Left lobe of liver (tissue), 2 donors: ENCODE data around the gene ILDR2. TPM values are rescaled to one million over a fixed set of nuclear protein-coding genes. Genes with fewer than 3 reads are reported as not detected.

Experiments used
- ATAC-seq: fragments of 200-7000 bp; cut with Tn5 transposase; one replicate; pipeline ENCODE4 v1.9.1; 2020; ENCODE audit warnings: mild to moderate bottlenecking, moderate library complexity
- DNase-seq: peaks from one replicate; pipeline ENCODE4 v3.0.0-alpha.2; 2020; ENCODE audit warnings: low spot score
- total RNA-seq: library from RNA; stranded (reverse); gene quantifications from one replicate; pipeline ENCODE4 v1.2.1, GENCODE V29; 2021
- donor health status: DM: no; HTN: no; CAD: no; lungs with moderate emphysema.
- donor health status: DM: no; HTN: yes; CAD: no.

ILDR2 gene
- total RNA-seq, 1 donor from 2014 or later = 3.3 TPM

- ATAC-seq = no peak
- DNase-seq = no peak
These were observed 47.6 kb downstream of the ILDR2 start for GRCh38 chr1:166927701-166928100.

- DNase-seq (no peak), ATAC-seq (no peak)
These were observed 49.4 kb downstream of the ILDR2 start for GRCh38 chr1:166925810-166926478.

- DNase-seq = no peak
- peak; percentile 36 for ATAC-seq
These were observed 50.4 kb downstream of the ILDR2 start for GRCh38 chr1:166924823-166925541.

GRCh38 chr1:166920561-166921475 is 54.5 kb downstream of the ILDR2 start:
- DNase-seq = no peak
- ATAC-seq = peak; percentile 41

- DNase-seq = no peak
- ATAC-seq = no peak
These were observed 56.4 kb downstream of the ILDR2 start for GRCh38 chr1:166918956-166919316.

GRCh38 chr1:166918088-166918955 is 57.0 kb downstream of the ILDR2 start:
- DNase-seq (no peak), ATAC-seq (no peak)

GRCh38 chr1:166915941-166916340 is 59.4 kb downstream of the ILDR2 start:
- ATAC-seq (no peak), DNase-seq (no peak)

GRCh38 chr1:166915042-166915441 is 60.3 kb downstream of the ILDR2 start:
- ATAC-seq (no peak), DNase-seq (no peak)

- DNase-seq (no peak), ATAC-seq (no peak)
These were observed 61.2 kb downstream of the ILDR2 start for GRCh38 chr1:166914111-166914510.

GRCh38 chr1:166911624-166912023 is 63.7 kb downstream of the ILDR2 start:
- no peak for ATAC-seq
- DNase-seq = no peak

- ATAC-seq (peak; percentile 100), DNase-seq (peak; percentile 77)
These were observed 64.8 kb downstream of the ILDR2 start for GRCh38 chr1:166910396-166910994.

- ATAC-seq (no peak), DNase-seq (no peak)
These were observed 66.4 kb downstream of the ILDR2 start for GRCh38 chr1:166908942-166909341.

GRCh38 chr1:166907763-166908162 is 67.6 kb downstream of the ILDR2 start:
- DNase-seq = no peak
- no peak for ATAC-seq

- DNase-seq = no peak
- ATAC-seq = no peak
These were observed 68.3 kb downstream of the ILDR2 start for GRCh38 chr1:166907051-166907450.

- DNase-seq = no peak
- ATAC-seq = no peak
These were observed 68.7 kb downstream of the ILDR2 start for GRCh38 chr1:166906647-166907046.

GRCh38 chr1:166905900-166906299 is 69.4 kb downstream of the ILDR2 start:
- ATAC-seq (no peak), DNase-seq (no peak)

GRCh38 chr1:166905136-166905535 is 70.2 kb downstream of the ILDR2 start:
- no peak for DNase-seq
- no peak for ATAC-seq

GRCh38 chr1:166903232-166903631 is 72.1 kb downstream of the ILDR2 start:
- DNase-seq (no peak), ATAC-seq (no peak)

GRCh38 chr1:166902279-166902678 is 73.1 kb downstream of the ILDR2 start:
- peak; percentile 20 for ATAC-seq
- DNase-seq = no peak

- ATAC-seq = no peak
- DNase-seq = no peak
These were observed 74.4 kb downstream of the ILDR2 start for GRCh38 chr1:166900987-166901386.
